HL-60 (cell line): ENCODE data around the gene ZBTB24.

Source experiments
- CTCF ChIP-seq: IDR thresholded peaks from one replicate; pipeline ENCODE4 v1.5.1; 2011; ENCODE audit warnings: low read length, control low read depth, inconsistent platforms; ENCODE audit not compliant: insufficient read depth
- POLR2AphosphoS5 ChIP-seq: IDR thresholded peaks from 2 replicates; pipeline ENCODE4 v1.6.1; 2012; ENCODE audit warnings: low read depth
- REST ChIP-seq: IDR thresholded peaks from 2 replicates; pipeline ENCODE4 v1.6.1; 2012; ENCODE audit warnings: low read depth; ENCODE audit not compliant: insufficient replicate concordance

- no peak for TF ChIP-seq POLR2AphosphoS5
- TF ChIP-seq CTCF = no peak
- TF ChIP-seq REST = no peak
Measured at GRCh38 chr6:109484122-109484521, 1.1 kb upstream of the ZBTB24 start.
